Type B pancreatic cell (in vitro differentiated cells): Measurements from ENCODE around the gene EPOP. TPM values are rescaled to one million over a fixed set of nuclear protein-coding genes. Genes with fewer than 3 reads are reported as not detected.

ENCODE experiments used
- DNase-seq: peaks from one replicate; pipeline ENCODE4 v3.0.0; 2021; ENCODE audit warnings: mixed read lengths; ENCODE audit not compliant: unreplicated experiment; ENCODE audit errors: extremely low spot score
- H3K27ac Mint-ChIP-seq: 2 replicates; pipeline ENCODE4 v1.8.0; 2021; ENCODE audit warnings: mild to moderate bottlenecking, mixed read lengths
- H3K27me3 Mint-ChIP-seq: 2 replicates; pipeline ENCODE4 v1.8.0; 2021; ENCODE audit warnings: mixed read lengths
- H3K36me3 Mint-ChIP-seq: 2 replicates; pipeline ENCODE4 v1.8.0; 2021; ENCODE audit warnings: mixed read lengths
- H3K4me1 Mint-ChIP-seq: one replicate; pipeline ENCODE4 v1.8.0; 2021; ENCODE audit warnings: mixed read lengths; ENCODE audit not compliant: unreplicated experiment
- H3K4me3 Mint-ChIP-seq: 2 replicates; pipeline ENCODE4 v1.8.0; 2021; ENCODE audit warnings: mild to moderate bottlenecking, mixed read lengths
- H3K9me3 Mint-ChIP-seq: 2 replicates; pipeline ENCODE4 v1.8.0; 2021; ENCODE audit warnings: mixed read lengths
- long read RNA-seq: library from polyadenylated mRNA; unstranded; transcript quantifications from one replicate; pipeline ENCODE4 v2.0.0, GENCODE V29; 2020
- total RNA-seq: library from RNA; stranded (reverse); gene quantifications from 2 replicates; pipeline ENCODE4 v1.2.1, GENCODE V29; 2021; ENCODE audit warnings: low replicate concordance
- TF ChIP-seq, protein P1 (sequence below): fragments of 200-600 bp; sonication (generic); conservative IDR thresholded peaks from 2 replicates; pipeline ENCODE4 v1.5.0; 2021; ENCODE audit warnings: antibody characterized with exemption, mild to moderate bottlenecking

EPOP gene
- 6.2 and 11.0 TPM in 2 replicates for total RNA-seq
- long read RNA-seq = 0 reads

DNA sequence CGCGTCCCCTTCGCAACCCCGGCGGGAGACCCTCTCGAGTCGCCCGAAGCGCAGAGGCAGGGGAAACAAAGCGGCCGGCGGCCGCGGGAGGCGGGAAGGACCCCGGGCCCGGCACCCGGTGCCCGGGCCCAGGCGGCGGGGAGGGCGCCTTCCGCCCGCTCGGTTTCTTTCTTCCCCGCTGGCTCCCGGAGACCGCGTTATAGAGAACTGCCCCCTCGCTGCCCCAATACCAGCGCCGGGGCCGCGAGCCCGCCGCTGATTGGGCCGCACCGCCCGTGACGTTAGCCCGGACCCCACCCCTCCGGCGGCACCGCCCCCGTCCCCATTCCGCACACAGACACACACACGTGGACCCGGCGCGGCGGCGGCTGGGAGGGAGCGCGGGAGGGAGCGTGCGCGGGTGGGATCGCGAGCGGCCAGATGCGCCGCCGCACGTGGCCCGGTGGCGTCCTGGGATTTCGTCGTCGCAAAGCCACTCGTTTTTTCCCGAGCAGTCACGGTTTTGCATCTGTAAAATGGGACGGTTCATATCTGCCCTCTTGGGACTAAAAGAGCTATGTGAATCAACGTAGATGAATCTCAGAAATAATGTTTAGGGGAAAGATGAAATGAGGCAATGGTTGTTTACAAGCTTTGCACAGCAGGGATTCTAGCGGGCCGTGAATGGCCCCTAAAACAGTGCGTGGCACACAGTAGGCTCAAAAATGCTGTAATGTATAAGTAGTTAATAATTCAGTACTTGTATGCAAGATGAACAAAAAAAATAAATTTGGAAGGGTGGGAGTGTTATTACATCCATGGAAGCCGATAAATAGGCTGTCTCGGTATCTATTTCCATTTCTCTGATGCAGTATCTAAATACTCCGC, at the start of gene EPOP:
EPOP (minus strand) TSS at position 209 of the 867 bp plus-strand sequence. CDS start 462 bp downstream, outside the sequence.
- H3K27me3 Mint-ChIP-seq = peaks cover 46% of the 10 kb centered on the region

GRCh38 chr17:38721802-38722201, 47.0 kb upstream of the EPOP start:
- DNase-seq = no peak
- H3K9me3 Mint-ChIP-seq = no peaks in the 10 kb centered on the region
- TF ChIP-seq, protein P1, sequence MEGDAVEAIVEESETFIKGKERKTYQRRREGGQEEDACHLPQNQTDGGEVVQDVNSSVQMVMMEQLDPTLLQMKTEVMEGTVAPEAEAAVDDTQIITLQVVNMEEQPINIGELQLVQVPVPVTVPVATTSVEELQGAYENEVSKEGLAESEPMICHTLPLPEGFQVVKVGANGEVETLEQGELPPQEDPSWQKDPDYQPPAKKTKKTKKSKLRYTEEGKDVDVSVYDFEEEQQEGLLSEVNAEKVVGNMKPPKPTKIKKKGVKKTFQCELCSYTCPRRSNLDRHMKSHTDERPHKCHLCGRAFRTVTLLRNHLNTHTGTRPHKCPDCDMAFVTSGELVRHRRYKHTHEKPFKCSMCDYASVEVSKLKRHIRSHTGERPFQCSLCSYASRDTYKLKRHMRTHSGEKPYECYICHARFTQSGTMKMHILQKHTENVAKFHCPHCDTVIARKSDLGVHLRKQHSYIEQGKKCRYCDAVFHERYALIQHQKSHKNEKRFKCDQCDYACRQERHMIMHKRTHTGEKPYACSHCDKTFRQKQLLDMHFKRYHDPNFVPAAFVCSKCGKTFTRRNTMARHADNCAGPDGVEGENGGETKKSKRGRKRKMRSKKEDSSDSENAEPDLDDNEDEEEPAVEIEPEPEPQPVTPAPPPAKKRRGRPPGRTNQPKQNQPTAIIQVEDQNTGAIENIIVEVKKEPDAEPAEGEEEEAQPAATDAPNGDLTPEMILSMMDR = no peak
- H3K4me3 Mint-ChIP-seq = no peak overlapping the region
- H3K27ac Mint-ChIP-seq = no peak overlapping the region
- H3K27me3 Mint-ChIP-seq = no peaks in the 10 kb centered on the region
- peaks cover 15% of the 10 kb centered on the region for H3K36me3 Mint-ChIP-seq
- H3K4me1 Mint-ChIP-seq = peaks cover 17% of the 10 kb centered on the region

More for the DNA sequence above, at the start of gene EPOP:
- Mint-ChIP-seq H3K4me3 (peak within 1 kb of the TSS; percentile 53), H3K4me1 (peaks cover 14% of the 10 kb centered on the region), H3K27ac (peak within 1 kb of the TSS; percentile 45), H3K9me3 (no peaks in the 10 kb centered on the region), H3K36me3 (no peaks in the 10 kb centered on the region)
- TF ChIP-seq, protein P1 = no peak
- peak; percentile 91 for DNase-seq

DNA sequence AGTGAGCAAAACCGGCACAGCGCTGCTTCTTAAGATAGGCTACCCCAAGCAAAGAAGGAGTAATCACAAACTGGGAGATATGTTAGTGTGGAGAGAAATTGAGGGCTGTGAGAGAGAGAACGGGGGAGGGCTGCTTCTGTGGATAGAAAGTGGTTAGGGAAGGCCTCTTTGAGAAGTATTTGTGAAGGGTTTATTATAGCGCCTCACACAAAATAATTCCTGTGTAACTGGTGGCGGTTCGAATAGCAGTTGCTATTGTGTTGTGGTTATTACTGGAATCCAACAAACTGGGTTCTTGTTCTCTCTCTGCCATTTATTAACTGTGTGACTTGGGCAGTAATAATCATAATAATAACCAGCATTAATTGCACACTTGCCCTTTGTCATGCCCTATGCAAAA, 46.2 kb upstream of the EPOP start:
- peak overlapping the region; percentile 11 for H3K27ac Mint-ChIP-seq
- no peaks in the 10 kb centered on the region for H3K27me3 Mint-ChIP-seq
- DNase-seq = no peak
- peaks cover 16% of the 10 kb centered on the region for H3K36me3 Mint-ChIP-seq
- TF ChIP-seq, protein P1 = no peak
- peaks cover 17% of the 10 kb centered on the region for H3K4me1 Mint-ChIP-seq
- H3K9me3 Mint-ChIP-seq = no peaks in the 10 kb centered on the region
- no peak overlapping the region for H3K4me3 Mint-ChIP-seq

DNA sequence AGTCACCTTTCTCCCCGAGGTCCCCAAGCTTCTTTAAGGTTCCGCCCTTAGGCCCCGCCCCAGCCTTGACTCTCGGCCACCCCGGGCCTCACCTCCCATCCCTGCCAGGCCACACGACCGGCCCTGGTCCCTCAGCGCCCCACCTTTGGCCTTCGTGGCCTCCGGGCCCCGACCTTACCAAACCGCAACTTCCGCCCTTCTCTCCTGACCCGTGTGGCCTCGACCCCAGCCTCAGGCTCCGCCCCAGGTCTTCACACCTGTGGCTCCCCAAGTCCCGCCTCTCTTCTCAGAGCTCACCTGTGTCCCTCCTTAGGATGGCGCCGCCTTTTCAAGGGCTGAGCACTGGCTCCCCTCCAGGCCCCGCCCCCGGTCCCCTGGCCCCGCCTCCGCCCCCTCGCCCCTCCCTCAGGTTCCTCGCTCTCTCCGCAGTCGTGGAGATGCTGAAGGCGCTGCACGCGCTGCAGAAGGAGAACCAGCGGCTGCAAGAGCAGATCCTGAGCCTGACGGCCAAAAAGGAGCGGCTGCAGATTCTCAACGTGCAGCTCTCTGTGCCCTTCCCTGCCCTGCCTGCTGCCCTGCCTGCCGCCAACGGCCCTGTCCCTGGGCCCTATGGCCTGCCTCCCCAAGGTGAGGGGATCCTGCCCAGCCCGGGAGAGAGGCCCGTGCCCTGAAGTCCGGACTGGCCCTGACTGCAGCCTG, 45.3 kb upstream of the EPOP start:
- H3K4me3 Mint-ChIP-seq = no peak overlapping the region
- H3K27me3 Mint-ChIP-seq = no peaks in the 10 kb centered on the region
- H3K4me1 Mint-ChIP-seq = peaks cover 17% of the 10 kb centered on the region
- no peak for DNase-seq
- H3K9me3 Mint-ChIP-seq = no peaks in the 10 kb centered on the region
- H3K36me3 Mint-ChIP-seq = peaks cover 16% of the 10 kb centered on the region
- H3K27ac Mint-ChIP-seq = no peak overlapping the region
- TF ChIP-seq, protein P1 = no peak

DNA sequence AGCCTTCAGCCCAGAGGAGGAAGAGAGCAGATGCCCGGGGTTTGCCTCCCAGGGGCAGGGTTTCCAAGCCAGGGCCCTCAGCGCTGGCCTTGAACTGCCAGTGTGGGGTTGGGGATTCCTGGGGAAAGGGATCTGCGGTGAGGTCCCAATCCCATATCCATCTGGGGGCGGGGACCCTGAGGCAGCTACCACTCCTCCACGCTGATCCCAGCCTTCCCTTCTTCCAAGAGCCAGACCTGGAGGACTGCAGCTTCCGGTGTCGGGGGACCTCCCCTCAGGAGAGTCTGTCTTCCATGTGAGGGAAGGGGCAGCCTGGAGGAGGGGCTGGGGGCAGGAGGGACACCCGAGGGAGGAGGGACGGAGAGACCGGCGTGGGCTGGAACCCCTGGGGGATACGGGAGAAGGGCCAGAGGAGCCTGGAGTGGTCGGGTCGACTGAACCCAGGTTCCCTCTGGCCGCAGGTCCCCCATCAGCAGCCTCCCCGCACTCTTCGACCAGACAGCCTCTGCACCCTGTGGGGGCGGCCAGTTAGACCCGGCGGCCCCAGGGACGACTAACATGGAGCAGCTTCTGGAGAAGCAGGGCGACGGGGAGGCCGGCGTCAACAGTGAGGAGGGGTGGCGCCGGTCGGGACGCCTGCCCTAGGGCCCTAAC, 44.7 kb upstream of the EPOP start:
- no peak overlapping the region for H3K27ac Mint-ChIP-seq
- H3K4me1 Mint-ChIP-seq = peaks cover 17% of the 10 kb centered on the region
- H3K27me3 Mint-ChIP-seq = no peaks in the 10 kb centered on the region
- no peak overlapping the region for H3K4me3 Mint-ChIP-seq
- TF ChIP-seq, protein P1 = no peak
- no peaks in the 10 kb centered on the region for H3K9me3 Mint-ChIP-seq
- peaks cover 16% of the 10 kb centered on the region for H3K36me3 Mint-ChIP-seq
- no peak for DNase-seq
